Motor neuron (in vitro differentiated cells): ENCODE results near the gene SFMBT2. TPM values are rescaled to one million over a fixed set of nuclear protein-coding genes. Genes with fewer than 3 reads are reported as not detected.

Source experiments
- ATAC-seq, 8 experiments: fragments of 200-7000 bp; cut with Tn5 transposase; replicated peaks in 6 of 8; 2 replicates each; pipeline ENCODE4 v1.8.0; 2021; ENCODE audit warnings: mild to moderate bottlenecking in 8 of 8, moderate library complexity in 8 of 8
- H3K27ac ChIP-seq, 2 donors: fragments of 250-450 bp; sonication (Bioruptor Pico); 2 replicates each; pipeline ENCODE4 v1.9.0; 2021; ENCODE audit warnings: antibody characterized with exemption in 2 of 2, mild to moderate bottlenecking in 2 of 2, moderate library complexity in 1 of 2
- H3K4me1 ChIP-seq, 2 donors: fragments of 250-450 bp; sonication (Bioruptor Pico); replicated peaks in 1 of 2; 2 replicates each; pipeline ENCODE4 v1.6.1; 2021; ENCODE audit warnings: antibody characterized with exemption in 2 of 2, mild to moderate bottlenecking in 2 of 2, moderate library complexity in 1 of 2
- H3K4me3 ChIP-seq, 5 donors: fragments of 250-450 bp; sonication (Bioruptor Pico); 2 replicates each; pipeline ENCODE4 v1.9.0; 2021; ENCODE audit warnings: antibody characterized with exemption in 5 of 5, mild to moderate bottlenecking in 5 of 5, moderate library complexity in 4 of 5
- WGBS, 10 experiments: fragments of 450-650 bp; shearing (Covaris generic); methylation state at CpG; one replicate each; pipeline ENCODE4 v1.0.0; 2022; 5-methylcytosine and 5-hydroxymethylcytosine counted together
- in situ Hi-C, 9 experiments: fragments of 400-800 bp; cut with MboI; loops; one replicate each; pipeline ENCODE4 v1.15.0; 2021; ENCODE audit warnings: low sequenced_read_pairs in 9 of 9, low pct_unique_long_range_greater_than_20kb in 2 of 9; ENCODE audit not compliant: unreplicated experiment in 9 of 9
- total RNA-seq, 8 experiments: library from RNA; unstranded; fragments of 300-600 nt; gene quantifications; 2 replicates each; pipeline versions ENCODE4 v1.2.3 to v1.2.4, GENCODE V29; 2022

Gene SFMBT2
- total RNA-seq, 8 experiments from 2014 or later, result 0.15 to 16.5 (median 11.9) TPM

- Histone ChIP-seq H3K4me1 (peaks cover 3 to 16% of the 10 kb centered on the region in 2 donors), H3K27ac (no peak overlapping the region), H3K4me3 (no peak overlapping the region)
- WGBS, 10 experiments, result 24 to 100% (median 75%) methylated on average over 2 to 7 of the region's 8 CpGs; no CpG with 5 or more reads in 1 of the 10 experiments
- in situ Hi-C loops, result no loop called here
- ATAC-seq, result no peak
Observed at GRCh38 chr10:7291487-7292270, 119.2 kb downstream of the SFMBT2 start.

- in situ Hi-C loops, result no loop called here
- 0 to 97% (median 93%) methylated on average over 1 to 12 of the region's 12 CpGs; no CpG with 5 or more reads in 1 of the 10 experiments for WGBS, 10 experiments
- H3K4me1 ChIP-seq, result peaks cover 3 to 11% of the 10 kb centered on the region in 2 donors
- no peak for ATAC-seq
- no peak overlapping the region for H3K4me3 ChIP-seq
- no peak overlapping the region for H3K27ac ChIP-seq
Observed at GRCh38 chr10:7288060-7288690, 122.7 kb downstream of the SFMBT2 start.

GRCh38 chr10:7287377-7287776 is 123.5 kb downstream of the SFMBT2 start:
- H3K4me1 ChIP-seq, result peaks cover 3 to 8% of the 10 kb centered on the region in 2 donors
- no peak overlapping the region for H3K4me3 ChIP-seq
- WGBS, 10 experiments, result 30 to 96% (median 61%) methylated on average over 1 to 3 of the region's 3 CpGs; no CpG with 5 or more reads in 4 of the 10 experiments
- in situ Hi-C loops, result no loop called here
- no peak overlapping the region for H3K27ac ChIP-seq
- no peak for ATAC-seq

- H3K4me1 ChIP-seq, result no peaks in the 10 kb centered on the region
- WGBS, 10 experiments, result 28 to 100% (median 92%) methylated on average over 1 to 6 of the region's 6 CpGs; no CpG with 5 or more reads in 1 of the 10 experiments
- in situ Hi-C loops, result no loop called here
- no peak overlapping the region for H3K27ac ChIP-seq
- H3K4me3 ChIP-seq, result no peak overlapping the region
- ATAC-seq, result peak in 1 of 8 experiments; percentile 79
Observed at GRCh38 chr10:7285522-7286322, 125.1 kb downstream of the SFMBT2 start.

- Histone ChIP-seq H3K4me1 (peaks cover 0 to under 1% of the 10 kb centered on the region in 2 donors), H3K27ac (no peak overlapping the region), H3K4me3 (no peak overlapping the region)
- no peak for ATAC-seq
- in situ Hi-C loops, result no loop called here
- 0 to 100% (median 75%) methylated on average over 1 to 2 of the region's 2 CpGs; no CpG with 5 or more reads in 1 of the 10 experiments for WGBS, 10 experiments
Observed at GRCh38 chr10:7283246-7283645, 127.6 kb downstream of the SFMBT2 start.

- in situ Hi-C loops, result no loop called here
- WGBS, 10 experiments, result 18 to 100% (median 81%) methylated on average over 2 to 7 of the region's 7 CpGs; no CpG with 5 or more reads in 2 of the 10 experiments
- H3K4me1 ChIP-seq, result peaks cover 7% of the 10 kb centered on the region in 2 donors
- H3K27ac ChIP-seq, result no peak overlapping the region
- H3K4me3 ChIP-seq, result no peak overlapping the region
- ATAC-seq, result no peak
Observed at GRCh38 chr10:7282457-7282856, 128.4 kb downstream of the SFMBT2 start.

- WGBS, 10 experiments, result 18 to 100% (median 91%) methylated on average over 3 to 6 of the region's 6 CpGs
- no peak for ATAC-seq
- no peak overlapping the region for H3K4me3 ChIP-seq
- peaks cover 7 to 9% of the 10 kb centered on the region in 2 donors for H3K4me1 ChIP-seq
- in situ Hi-C loops, result no loop called here
- no peak overlapping the region for H3K27ac ChIP-seq
Observed at GRCh38 chr10:7281429-7281828, 129.4 kb downstream of the SFMBT2 start.

GRCh38 chr10:7279303-7279702 is 131.5 kb downstream of the SFMBT2 start:
- Histone ChIP-seq H3K27ac (no peak overlapping the region), H3K4me3 (no peak overlapping the region), H3K4me1 (peaks cover 7 to 9% of the 10 kb centered on the region in 2 donors)
- no peak for ATAC-seq
- WGBS, 10 experiments, result 18 to 100% (median 71%) methylated on average over 1 to 5 of the region's 5 CpGs; no CpG with 5 or more reads in 1 of the 10 experiments
- in situ Hi-C loops, result no loop called here

GRCh38 chr10:7277867-7278266 is 133.0 kb downstream of the SFMBT2 start:
- ATAC-seq, result peak in 3 of 8 experiments; percentile 25 to 57 (median 30)
- in situ Hi-C loops, result no loop called here
- 41 to 100% (median 63%) methylated on average over 1 to 6 of the region's 6 CpGs; no CpG with 5 or more reads in 1 of the 10 experiments for WGBS, 10 experiments
- Histone ChIP-seq H3K4me3 (no peak overlapping the region), H3K27ac (no peak overlapping the region), H3K4me1 (peaks cover 7 to 9% of the 10 kb centered on the region in 2 donors)

- H3K27ac ChIP-seq, result no peak overlapping the region
- H3K4me1 ChIP-seq, result peaks cover 7 to 9% of the 10 kb centered on the region in 2 donors
- in situ Hi-C loops, result no loop called here
- no peak overlapping the region for H3K4me3 ChIP-seq
- WGBS, 10 experiments, result 0 to 80% (median 29%) methylated on average over 1 to 2 of the region's 2 CpGs; no CpG with 5 or more reads in 1 of the 10 experiments
- peak in 1 of 8 experiments; percentile 80 for ATAC-seq
Observed at GRCh38 chr10:7277432-7277831, 133.4 kb downstream of the SFMBT2 start.

GRCh38 chr10:7275761-7276440 is 134.9 kb downstream of the SFMBT2 start:
- H3K4me1 ChIP-seq, result peaks cover 7 to 9% of the 10 kb centered on the region in 2 donors
- ATAC-seq, result no peak
- in situ Hi-C loops, result no loop called here
- WGBS, 10 experiments, result 27 to 100% (median 88%) methylated on average over 4 to 10 of the region's 12 CpGs
- H3K27ac ChIP-seq, result no peak overlapping the region
- H3K4me3 ChIP-seq, result no peak overlapping the region

GRCh38 chr10:7274293-7274692 is 136.5 kb downstream of the SFMBT2 start:
- Histone ChIP-seq H3K4me3 (no peak overlapping the region), H3K27ac (no peak overlapping the region), H3K4me1 (peaks cover 7 to 9% of the 10 kb centered on the region in 2 donors)
- in situ Hi-C loops, result loop anchor here in 1 of 9 experiments (25.0 kb wide), 1 partner anchor 138 kb away; the partner anchor contains the start of gene SFMBT2
- ATAC-seq, result no peak
- WGBS, 10 experiments, result 78 to 90% (median 87%) methylated on average over 2 of the region's 2 CpGs; no CpG with 5 or more reads in 7 of the 10 experiments
